DMS 273 (cell line): ENCODE measurements around the gene AGAP1.
A peak's percentile ranks its signal among the peaks of the same experiment; 100 is the strongest.

Experiments used
- DNase-seq: peaks from one replicate; lab custom pipeline; 2025; ENCODE audit not compliant: unreplicated experiment; lab: John Stamatoyannopoulos, UW

Gene AGAP1

DNA sequence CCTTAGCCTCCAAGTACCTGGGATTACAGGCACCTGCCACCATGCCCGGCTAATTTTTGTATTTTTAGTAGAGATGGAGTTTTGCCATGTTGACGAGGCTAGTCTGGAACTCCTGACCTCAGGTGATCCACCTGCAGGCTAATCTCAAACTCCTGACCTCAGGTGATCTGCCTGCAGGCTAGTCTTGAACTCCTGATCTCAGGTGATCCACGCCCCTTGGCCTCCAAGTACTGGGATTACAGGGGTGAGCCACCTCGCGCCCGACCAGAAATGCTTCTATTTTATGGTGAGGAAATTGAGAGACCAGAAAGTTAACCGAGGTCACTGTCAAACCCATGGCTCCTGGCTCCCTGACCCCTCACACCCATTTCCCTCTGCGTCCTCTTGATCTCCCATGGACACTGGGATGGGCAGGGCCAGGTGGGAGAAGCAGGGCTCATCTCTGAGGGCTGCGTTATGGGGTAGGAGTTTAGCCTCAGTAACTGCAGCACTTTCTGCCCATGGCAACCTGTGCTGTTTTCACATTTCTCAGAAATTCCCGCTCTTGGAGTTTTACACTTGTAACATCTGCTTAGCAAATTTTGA lies 210.0 kb downstream of the AGAP1 start:
- no peak for DNase-seq

DNA sequence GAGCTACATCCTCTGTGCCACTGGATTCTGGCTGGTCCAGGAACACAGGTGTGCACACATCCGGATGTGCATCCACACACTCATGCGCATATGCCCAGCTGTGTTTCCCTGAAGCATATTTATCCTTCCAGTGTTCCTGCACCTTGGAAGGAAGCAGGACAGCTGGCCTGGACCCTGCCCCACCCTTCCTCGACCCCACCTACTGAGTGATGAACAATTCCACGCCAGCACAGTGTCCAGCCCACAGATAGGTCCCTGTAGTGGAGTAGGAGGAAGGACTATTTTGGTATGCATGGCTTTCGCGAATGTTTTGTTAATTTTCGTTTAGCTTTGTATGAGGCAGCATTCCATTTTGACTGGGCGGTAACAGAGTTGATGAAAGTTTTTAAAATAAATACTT lies 211.5 kb downstream of the AGAP1 start:
- no peak for DNase-seq

DNA sequence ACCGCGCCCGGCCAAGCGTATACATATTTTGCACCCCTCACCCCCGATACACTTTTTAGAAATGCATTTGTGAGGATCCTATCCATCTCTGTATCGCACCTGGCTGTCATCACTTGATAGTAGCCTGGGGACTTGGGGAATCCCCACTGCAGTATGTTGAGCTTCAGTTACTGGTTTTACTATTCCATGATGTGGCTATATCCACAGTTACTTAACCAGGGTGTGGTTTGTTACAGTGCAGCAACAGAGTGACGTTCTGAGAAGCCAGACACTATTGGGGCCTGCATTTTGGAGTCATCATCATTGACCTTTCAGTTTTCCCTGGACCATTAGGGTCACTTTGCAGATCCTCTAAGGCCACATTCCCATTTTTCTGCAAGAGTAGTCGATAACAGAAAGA lies 212.7 kb downstream of the AGAP1 start:
- no peak for DNase-seq

DNA sequence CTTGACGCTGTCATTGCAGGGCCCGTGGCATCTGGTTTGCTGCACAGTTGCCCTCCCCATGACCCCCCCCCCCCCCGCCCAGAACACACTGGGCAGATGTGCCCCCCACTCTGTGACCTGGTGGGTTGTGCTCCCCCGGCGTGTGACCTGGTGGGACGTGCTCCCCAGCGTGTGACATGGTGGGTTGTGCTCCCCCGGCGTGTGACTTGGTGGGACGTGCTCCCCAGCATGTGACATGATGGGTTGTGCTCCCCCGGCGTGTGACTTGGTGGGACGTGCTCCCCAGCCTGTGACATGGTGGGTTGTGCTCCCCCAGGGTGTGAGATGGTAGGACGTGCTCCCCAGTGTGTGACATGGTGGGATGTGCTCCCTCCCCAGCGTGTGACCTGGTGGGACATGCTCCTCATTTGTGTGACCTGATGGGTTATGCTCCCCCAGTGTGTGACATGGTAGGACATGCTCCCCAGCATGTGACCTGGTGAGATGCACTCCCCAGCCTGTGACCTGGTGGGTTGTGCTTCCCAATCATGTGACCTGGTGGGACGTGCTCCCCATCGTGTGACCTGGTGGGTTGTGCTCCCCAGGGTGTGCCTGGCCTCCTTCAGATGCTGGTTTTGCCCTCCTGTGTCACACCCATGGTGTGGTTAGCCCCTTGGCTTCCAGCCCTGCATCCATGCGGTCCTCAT lies 213.7 kb downstream of the AGAP1 start:
- DNase-seq, result no peak

DNA sequence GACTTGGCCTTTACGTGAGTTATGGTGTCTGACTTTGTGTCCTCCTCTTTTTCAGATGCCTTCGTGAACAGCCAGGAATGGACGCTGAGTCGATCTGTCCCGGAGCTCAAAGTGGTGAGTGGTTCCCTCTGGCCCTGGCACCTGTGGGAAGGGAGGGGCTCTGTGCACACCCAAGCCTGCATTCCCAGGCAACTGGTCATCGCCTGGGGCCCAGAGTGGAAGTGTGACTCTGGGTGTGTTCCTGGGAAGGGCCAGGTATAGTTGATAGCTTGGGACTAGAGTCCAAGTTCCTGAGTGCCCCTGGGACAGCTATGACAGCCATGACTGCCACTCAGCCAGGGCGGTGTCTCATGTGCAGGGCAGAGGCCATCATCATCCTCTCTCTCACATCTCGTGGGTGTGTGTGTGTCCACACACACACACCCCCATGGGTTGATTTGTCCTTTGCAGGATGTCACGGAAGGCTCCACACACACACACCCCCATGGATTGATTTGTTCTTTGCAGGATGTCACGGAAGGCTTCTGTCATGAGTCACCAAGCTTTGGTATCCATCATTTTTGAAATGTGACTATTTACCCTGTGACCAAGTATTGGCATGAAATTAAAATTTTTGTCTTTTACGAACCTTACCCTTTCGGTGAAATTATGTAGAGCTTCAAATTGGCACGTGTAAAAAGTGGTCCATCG lies 215.4 kb downstream of the AGAP1 start:
- no peak for DNase-seq

DNA sequence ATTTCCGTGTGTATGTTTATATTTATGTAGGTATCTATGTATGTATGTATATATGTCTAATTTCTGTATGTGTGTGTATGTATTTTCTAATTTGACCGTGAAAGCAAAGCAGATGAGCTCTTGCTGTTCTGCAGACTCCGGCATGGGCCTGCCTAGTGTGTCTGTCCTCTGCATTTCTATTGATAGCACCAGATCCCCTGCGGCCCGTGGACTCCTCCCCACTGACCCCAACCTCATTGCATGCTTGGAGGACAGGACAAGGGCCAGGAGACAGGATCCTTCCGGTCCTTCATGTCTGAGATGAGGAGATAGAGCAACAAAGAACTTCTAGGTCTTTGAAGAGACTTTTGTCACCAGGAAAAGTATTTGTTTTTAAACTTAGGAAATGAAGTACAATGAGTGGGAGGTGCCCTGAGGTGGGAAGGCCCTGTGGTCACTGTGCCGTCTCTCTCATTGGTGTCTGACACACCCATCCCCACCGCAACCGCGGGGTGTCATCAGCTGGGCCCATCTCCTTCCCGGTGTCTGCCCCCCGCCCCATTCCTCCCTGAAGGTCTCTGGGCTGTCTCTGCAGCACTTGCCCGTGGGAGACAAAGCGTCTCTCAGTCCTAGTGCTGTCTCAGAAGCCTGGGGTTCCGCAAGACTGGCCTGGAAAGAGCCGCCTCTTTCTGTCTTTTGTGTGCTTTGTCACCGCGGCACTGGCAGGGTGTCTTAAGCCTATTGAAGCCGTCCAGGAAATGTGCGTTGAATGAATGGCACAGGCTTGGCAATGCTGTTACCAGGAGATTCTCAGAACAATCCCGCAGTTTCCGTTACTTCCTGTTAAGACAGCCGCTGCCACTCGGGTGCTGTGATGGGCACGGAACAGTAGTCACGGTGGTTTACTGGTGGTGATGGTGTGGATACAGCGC lies 216.4 kb downstream of the AGAP1 start:
- no peak for DNase-seq

DNA sequence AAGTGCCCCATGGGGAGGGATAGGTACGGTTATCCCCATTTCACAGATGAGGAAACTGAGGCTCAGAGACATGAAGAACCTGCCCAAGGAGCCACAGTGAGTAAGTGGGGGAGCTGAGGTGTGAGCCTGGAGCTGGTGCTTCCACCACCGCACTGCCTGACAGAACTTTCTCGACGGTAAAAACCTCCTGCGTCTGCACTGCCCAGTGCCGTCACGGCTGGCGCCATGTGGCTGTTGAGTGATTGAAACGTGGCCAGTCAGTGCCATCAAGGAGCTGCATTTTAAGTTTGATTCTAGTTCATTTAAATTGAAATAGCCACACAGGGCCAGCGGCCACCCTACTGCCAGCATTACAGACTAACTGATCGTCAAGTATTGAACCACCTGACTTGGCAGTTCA lies 217.1 kb downstream of the AGAP1 start:
- no peak for DNase-seq

DNA sequence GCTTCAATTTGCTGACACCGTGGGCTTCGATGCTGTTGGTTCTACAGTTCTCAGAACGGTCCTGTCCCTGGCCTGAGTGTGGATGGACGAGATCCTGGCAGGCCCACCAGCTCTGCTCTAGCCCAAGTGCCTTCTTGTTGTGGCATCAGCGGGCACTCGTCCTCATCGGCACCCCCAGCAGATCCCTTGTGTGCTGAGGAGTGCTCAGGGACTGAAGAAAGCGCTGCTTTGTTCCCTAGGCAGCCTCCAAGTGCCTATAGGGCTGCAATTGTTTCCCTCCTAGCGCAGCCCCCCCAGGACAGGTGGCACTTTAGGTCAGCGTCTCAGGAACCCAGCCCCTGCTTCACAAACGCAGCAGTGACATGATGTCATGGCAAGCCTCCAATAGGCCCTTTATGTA lies 217.7 kb downstream of the AGAP1 start:
- no peak for DNase-seq

DNA sequence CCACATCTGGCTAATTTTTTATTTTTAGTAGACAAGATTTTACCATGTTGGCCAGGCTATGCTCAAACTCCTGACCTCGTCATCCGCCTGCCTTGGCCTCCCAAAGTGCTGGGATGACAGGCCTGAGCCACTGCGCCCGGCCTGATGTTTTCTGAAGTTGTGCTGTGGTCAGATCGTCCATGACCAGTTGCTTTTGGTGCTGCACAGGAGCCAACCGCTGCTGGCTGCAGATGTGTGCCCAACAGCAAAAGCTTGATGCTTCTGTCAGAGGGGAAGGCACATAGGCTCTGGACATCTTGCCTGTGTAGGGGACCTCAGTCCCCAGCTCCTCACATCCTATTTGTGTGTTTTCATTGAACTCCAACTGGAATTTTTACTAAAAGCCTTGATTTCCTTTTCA lies 218.3 kb downstream of the AGAP1 start:
- DNase-seq, result no peak

DNA sequence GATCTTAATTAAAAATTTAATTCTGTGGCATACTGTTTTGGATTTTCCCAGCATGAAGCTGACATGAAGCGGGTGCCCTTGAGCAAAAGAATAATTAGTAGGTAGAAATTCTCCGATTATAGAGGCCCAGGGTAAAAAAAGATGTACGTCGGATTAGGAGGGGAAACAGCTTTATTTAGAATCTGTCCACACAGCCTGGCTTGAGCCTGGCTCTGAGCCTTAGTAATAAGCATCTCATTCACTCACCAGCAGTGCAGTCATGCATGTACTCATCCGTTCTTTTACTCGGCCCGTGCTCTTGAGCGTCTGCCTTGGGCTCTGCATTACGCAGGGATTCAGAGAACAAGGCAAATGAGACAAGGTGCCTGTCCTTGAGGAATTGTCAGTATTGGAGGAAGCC lies 219.3 kb downstream of the AGAP1 start:
- DNase-seq, result no peak

DNA sequence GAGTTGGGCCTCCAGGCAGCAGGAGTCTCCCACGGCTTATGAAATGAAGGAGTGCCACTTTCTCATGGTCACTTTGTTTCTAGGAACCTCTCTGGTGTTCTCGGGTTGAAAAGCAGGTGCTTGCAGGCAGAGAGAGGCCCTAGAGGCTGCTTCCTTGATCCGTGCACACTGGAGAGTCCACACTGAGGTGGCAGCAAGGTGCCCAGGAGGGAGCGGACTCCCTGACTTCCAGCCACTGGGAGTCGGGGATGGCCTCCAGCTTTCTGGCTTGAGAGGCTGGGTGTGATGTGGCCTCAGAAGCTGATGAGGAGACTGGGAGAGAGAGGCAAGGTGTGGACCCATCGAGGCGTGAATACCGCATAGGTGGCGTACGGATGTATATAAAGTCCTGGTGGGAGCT lies 221.8 kb downstream of the AGAP1 start:
- DNase-seq, result no peak

DNA sequence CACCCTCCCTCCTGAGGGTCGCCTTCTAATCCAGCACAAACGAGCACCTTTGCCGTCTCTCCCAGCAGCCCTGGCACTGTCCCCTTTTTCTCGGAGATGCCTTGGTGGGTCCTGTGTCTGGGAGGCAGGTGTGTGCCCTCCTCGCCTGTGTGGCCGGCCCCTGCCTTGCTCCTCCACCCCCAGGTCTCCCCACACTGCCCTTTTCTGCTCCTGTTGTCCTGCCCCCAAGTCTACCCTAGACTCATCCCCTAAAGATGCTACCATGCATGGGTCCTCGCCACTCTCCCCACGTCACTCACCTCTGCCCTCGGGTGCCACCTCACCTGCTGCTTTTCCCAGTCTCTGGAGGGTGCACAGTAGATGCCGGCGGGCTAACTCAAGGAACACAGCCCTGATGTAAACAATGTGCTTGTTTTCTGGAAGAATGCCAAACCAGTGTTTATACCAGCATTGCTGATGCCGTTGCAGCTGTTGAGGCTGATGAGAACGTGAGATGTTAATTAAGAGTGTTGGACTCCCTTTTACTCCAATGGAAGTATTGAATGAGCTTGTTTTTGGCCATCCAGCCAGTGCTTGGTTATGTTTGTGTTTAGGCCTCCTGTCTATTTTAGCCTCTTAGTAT lies 223.1 kb downstream of the AGAP1 start:
- DNase-seq, result peak; percentile 62

DNA sequence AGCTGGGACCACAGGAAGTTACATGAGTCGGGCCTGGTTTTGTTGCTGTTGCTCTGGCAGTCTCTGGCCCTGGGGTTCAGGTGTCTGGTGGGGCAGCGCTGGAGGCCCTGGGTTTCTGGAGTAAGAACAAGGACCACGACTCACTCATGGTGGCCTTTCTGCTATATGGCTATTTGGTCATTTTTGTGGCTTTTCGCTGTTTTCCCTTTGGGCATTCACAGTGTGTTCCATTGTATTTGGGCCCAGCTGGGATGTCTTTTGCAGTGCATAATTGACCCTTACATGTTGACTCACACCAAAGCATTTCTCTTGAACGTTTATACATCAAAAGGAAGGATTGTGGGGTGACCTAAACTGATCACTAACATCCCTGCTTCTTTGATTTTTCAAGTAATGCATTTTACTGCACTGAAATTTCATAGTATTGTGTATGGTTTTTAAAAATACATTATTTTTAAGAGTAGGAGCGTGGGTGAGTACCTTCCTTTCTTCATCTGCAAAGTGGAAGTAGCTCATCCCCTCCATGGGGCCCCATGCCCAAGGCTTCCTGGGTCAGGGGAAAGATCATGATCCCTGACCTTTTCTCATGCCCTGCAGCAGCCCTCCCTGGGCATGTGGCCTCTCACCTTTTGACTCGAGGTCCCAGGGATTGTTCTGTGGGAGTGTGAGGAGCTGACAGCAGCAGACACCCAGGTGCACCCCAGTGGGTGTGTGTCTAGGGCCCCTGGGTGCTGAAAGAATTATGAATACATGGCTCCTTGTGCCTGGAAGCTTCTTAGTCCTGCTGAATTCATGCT lies 225.5 kb downstream of the AGAP1 start:
- DNase-seq, result no peak

DNA sequence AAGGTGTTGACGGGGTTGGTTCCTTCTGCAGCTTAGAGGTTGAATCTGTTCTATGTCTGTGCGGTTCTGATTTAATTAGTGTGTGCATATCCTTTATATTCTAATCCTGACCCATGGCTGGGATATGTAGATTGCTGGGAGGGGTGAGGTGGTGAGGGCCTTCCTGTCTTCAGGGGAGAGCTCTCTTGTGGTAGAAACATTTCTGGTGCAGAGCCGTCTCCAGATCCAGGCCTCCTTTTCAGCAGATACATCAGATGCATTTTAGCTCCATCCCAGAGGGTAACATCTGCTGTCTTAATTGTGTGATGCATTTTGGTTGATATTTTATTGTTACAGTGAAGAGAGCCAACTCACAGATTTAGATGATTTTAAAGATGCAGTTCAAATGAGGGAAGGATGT lies 227.8 kb downstream of the AGAP1 start:
- no peak for DNase-seq

DNA sequence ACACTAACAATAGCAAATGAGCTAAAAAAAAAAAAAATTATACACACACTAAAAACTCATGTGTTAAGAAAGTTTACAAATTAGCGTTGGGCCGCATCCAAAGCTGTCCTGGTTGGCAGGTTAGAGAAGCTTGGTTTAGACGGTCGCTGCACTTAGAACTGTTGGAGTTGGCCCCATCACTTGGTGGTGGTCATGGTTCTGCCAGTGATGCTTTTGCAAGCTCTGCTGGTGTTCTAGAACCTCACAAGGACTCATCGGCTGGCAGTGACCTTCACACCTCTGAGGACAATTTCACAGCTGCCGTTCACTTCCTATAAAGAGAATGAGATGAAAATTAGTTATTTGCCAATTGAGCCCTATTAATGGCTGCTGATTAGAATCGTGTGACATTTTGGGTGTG lies 229.0 kb downstream of the AGAP1 start:
- DNase-seq, result no peak

DNA sequence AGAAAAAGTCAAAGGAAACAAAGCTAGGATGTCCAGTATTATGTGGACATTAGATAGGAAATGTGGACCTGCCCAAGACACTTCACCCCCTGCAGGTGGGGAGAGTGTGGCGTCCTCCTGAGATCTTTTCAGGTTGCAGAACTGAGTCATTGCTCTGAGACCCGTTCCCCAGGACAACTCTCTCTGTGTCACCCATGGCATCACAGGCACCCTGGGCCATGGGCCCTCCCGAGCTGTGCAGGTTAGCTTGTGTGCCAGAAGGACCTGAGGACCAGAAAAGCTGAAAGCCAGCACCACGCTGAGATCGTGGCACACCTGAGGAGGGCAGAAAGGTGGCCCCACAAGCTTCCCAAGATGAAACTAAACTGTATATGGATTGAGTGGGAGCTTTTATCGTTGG lies 229.5 kb downstream of the AGAP1 start:
- no peak for DNase-seq

DNA sequence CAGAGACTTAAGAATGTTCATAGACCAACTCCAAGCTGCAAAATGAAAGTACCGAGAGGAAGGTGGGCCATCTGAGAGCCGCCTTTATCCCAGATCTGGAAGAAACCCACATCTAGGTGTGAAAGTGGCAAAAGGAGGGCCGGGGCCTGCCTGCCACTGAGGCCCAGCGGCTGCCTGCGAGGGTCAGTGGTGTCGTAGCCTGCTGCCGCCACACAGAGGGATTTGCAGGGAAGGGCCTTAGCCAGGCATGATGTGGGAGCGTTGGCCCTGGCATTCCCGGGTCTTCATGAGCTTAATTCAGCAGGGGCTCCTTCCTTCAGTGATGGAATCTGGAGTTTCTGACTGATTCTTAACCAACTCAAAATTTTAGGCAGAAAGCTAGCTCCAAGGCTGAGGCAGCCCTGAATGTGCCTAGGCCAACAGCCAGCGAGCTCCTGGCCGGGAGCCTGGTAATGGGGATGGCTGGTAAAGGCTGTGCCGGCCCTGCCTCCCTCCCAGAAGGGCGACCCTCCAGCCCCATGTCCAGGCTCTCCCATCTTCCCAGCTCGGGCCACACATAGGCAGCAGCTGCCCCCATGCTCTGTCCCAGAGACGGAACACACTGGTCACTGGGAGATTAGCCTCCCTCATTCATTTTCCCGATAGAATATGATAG lies 230.1 kb downstream of the AGAP1 start:
- DNase-seq, result no peak

DNA sequence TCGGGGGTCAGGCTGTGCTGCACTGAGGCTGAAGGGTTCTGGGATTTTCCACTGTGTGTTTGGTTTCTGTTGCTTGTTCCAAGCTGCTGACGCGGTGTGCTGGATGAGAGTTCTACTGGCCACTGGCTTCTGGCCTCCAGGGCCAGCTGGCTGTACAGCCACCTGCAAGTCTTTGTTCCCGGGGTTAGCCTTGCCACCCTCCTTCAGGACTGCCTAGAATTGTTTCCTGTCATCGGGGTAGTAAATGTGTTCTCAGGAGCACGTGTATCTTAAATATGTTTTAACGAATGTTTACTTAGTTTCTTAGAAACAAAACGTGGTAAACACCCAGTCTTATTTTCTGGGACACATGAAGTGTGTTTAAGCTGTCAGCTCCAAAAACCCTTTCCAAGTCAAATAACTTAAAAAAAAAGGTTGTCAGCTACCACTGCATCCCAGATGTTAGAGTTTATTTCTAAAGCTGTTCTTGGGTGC lies 231.2 kb downstream of the AGAP1 start:
- no peak for DNase-seq

DNA sequence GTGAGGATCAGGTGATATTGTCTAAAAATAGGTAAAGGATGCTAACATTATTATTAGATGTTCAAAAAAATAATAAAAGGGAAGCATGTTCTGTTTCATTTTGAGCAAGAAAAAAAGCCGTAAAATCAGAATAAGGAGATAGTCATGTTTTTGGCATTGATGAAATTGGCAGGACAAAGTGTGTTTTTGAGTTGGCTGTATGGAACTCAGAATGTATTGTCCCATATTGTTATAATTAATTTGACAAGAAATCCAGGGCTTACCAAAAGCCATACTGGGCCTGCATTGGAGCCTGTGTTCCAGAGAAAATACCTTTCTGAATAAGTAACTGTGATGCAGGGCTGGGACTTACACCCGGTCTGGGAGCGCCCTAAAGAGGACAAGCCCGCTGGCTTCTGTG lies 232.0 kb downstream of the AGAP1 start:
- DNase-seq, result no peak

DNA sequence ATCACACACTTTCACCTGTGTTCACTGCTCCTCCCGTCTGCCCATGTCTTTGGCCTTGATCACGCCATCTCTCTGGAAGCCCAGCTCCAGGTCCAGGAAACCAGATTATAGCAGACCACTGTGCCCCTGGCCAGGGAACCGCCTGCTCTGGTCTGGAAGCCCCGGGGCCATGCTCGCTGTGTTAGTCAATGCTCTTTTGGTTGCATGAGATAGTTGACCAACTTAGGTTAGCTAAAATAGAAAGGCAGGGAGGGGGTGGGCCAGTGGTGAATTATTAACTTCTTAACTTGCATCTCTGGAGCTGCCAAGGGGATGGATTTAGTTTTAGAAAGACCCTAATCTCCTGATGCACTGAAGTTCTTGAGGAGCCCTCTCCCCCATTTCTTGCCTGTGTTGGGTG lies 232.7 kb downstream of the AGAP1 start:
- no peak for DNase-seq
